HG03175 (cell line): ENCODE data around the gene ISCU.
"Not testable (repeated sequence)": the region's sequence is repeated elsewhere in the genome, so short reads cannot be mapped to it uniquely, and the experiment has no call there.

Source experiments
- ATAC-seq: cut with Tn5 transposase; IDR thresholded peaks from one replicate; pipeline ENCODE4 v1.9.1; 2021; ENCODE audit warnings: mild to moderate bottlenecking, moderate library complexity; ENCODE audit not compliant: unreplicated experiment

The ISCU gene

GRCh38 chr12:108586306-108586705 is 23.9 kb downstream of the ISCU start:
- ATAC-seq: no peak

GRCh38 chr12:108587826-108588225 is 25.4 kb downstream of the ISCU start:
- ATAC-seq: no peak

GRCh38 chr12:108589028-108589839 is 26.8 kb downstream of the ISCU start:
- ATAC-seq: no peak

- ATAC-seq: no peak
These were observed 27.4 kb downstream of the ISCU start for GRCh38 chr12:108589840-108590229.

GRCh38 chr12:108590463-108590862 is 28.1 kb downstream of the ISCU start:
- not testable (repeated sequence) for ATAC-seq

GRCh38 chr12:108591267-108591980 is 29.0 kb downstream of the ISCU start:
- ATAC-seq: no peak

- ATAC-seq: no peak
These were observed 29.9 kb downstream of the ISCU start for GRCh38 chr12:108592033-108592909.

GRCh38 chr12:108594323-108594903 is 32.0 kb downstream of the ISCU start:
- ATAC-seq: no peak

GRCh38 chr12:108594960-108595710 is 32.7 kb downstream of the ISCU start:
- no peak for ATAC-seq

GRCh38 chr12:108595711-108596647 is 33.6 kb downstream of the ISCU start:
- no peak for ATAC-seq

- ATAC-seq: no peak
These were observed 34.6 kb downstream of the ISCU start for GRCh38 chr12:108596854-108597558.

- no peak for ATAC-seq
These were observed 35.4 kb downstream of the ISCU start, which contains the start of gene TMEM119 for GRCh38 chr12:108597559-108598471. Gene TMEM119 (minus strand): TSS chr12:108598084. CDS start chr12:108592383, 5,701 bp downstream.

- no peak for ATAC-seq
These were observed 36.3 kb downstream of the ISCU start for GRCh38 chr12:108598553-108599250.

GRCh38 chr12:108599541-108599940 is 37.1 kb downstream of the ISCU start:
- no peak for ATAC-seq

GRCh38 chr12:108599948-108600701 is 37.7 kb downstream of the ISCU start:
- ATAC-seq: no peak

- no peak for ATAC-seq
These were observed 38.3 kb downstream of the ISCU start for GRCh38 chr12:108600702-108601007.
